K562 (cell line): ENCODE results near the gene RAD1. TPM values are rescaled to one million over a fixed set of nuclear protein-coding genes. Genes with fewer than 3 reads are reported as not detected.

Experiments
- ATAC-seq: fragments of 200-7000 bp; cut with Tn5 transposase; 3 replicates; pipeline ENCODE4 v1.9.1; 2020; ENCODE audit warnings: moderate library complexity
- BruUV-seq: library from RNA; stranded (reverse); fragments of 400-500 nt; replicated peaks from 2 replicates; lab custom pipeline; 2021; lab: Mats Ljungman, UMichigan
- CTCF ChIA-PET: fragments of 300-600 bp; formaldehyde crosslinking; extraction: SDS; loops from one replicate; lab custom pipeline; 2021; ENCODE audit warnings: low intra/inter-chr PET ratio; lab: Yijun Ruan, JAX
- POLR2A ChIA-PET: fragments of 300-600, 350-650 bp; sonication (Branson Sonifier 250); formaldehyde crosslinking; extraction: SDS; loops from one replicate; lab custom pipeline; 2021; ENCODE audit warnings: antibody characterized with exemption, inconsistent platforms; lab: Yijun Ruan, JAX
- DNase-seq, 4 experiments: peaks; one replicate each; pipeline versions ENCODE4 v3.0.0 to v3.0.0-alpha.2; 2011 to 2018; ENCODE audit warnings: low spot score in 3 of 4, mixed read lengths in 3 of 4; ENCODE audit errors: extremely low read depth in 1 of 4
- FAIRE-seq: peaks from 2 replicates; lab custom pipeline; 2011; peaks lifted over from hg19 to GRCh38; lab: Jason Lieb, UNC
- H2AFZ ChIP-seq: 2 replicates; pipeline ENCODE4 v1.6.0; 2011; ENCODE audit warnings: low read depth, low read length, control low read depth, inconsistent platforms
- H3K27ac ChIP-seq: fragments of 200-600 bp; 3 replicates; pipeline ENCODE4 v1.8.0; 2011; ENCODE audit warnings: low read depth, mild to moderate bottlenecking, control low read depth, inconsistent platforms, low read length, moderate library complexity, mixed read lengths; ENCODE audit errors: extremely low read depth
- H3K27me3 ChIP-seq, 2 experiments: fragments of 300-600 bp in 1 of 2; 2 replicates in 1 of 2; 3 replicates in 1 of 2; pipeline versions ENCODE4 v1.6.0 to v1.8.0; 2011; ENCODE audit warnings: inconsistent platforms in 2 of 2, low read length in 2 of 2, mild to moderate bottlenecking in 1 of 2, mixed read lengths in 1 of 2, moderate library complexity in 1 of 2; ENCODE audit not compliant: control insufficient read depth in 2 of 2, insufficient read depth in 2 of 2
- H3K36me3 ChIP-seq: fragments of 300-600 bp; 3 replicates; pipeline ENCODE4 v1.8.0; 2011; ENCODE audit warnings: mild to moderate bottlenecking, low read length, inconsistent platforms; ENCODE audit not compliant: control insufficient read depth, insufficient read depth
- H3K4me1 ChIP-seq, 2 experiments: fragments of 200-600 bp in 1 of 2; replicated peaks in 1 of 2; 2 replicates in 1 of 2; 3 replicates in 1 of 2; pipeline versions ENCODE4 v1.5.1 to v1.8.0; 2011; ENCODE audit warnings: inconsistent platforms in 2 of 2, low read length in 2 of 2, mild to moderate bottlenecking in 1 of 2, mixed read lengths in 1 of 2, moderate library complexity in 1 of 2; ENCODE audit not compliant: control insufficient read depth in 2 of 2, insufficient read depth in 2 of 2
- H3K4me2 ChIP-seq: 2 replicates; pipeline ENCODE4 v1.6.1; 2011; ENCODE audit warnings: low read length, control low read depth, inconsistent platforms, mixed read lengths; ENCODE audit not compliant: insufficient read depth
- H3K4me3 ChIP-seq: fragments of 200-600 bp; sonication (generic), shearing (Covaris generic); 2 replicates; pipeline ENCODE4 v1.5.1; 2016; ENCODE audit warnings: control low read depth, inconsistent platforms
- H3K79me2 ChIP-seq: fragments of 200-600 bp; 3 replicates; pipeline ENCODE4 v1.8.0; 2011; ENCODE audit warnings: low read length, inconsistent platforms; ENCODE audit not compliant: control insufficient read depth, insufficient read depth
- H3K9ac ChIP-seq, 2 experiments: 2 replicates each; pipeline versions ENCODE4 v1.6.0 to v1.6.1; 2011; ENCODE audit warnings: low read depth in 2 of 2, low read length in 2 of 2, control low read depth in 1 of 2, inconsistent platforms in 1 of 2, mild to moderate bottlenecking in 1 of 2, mixed read lengths in 1 of 2; ENCODE audit not compliant: insufficient read depth in 1 of 2
- H3K9me1 ChIP-seq: one replicate; pipeline ENCODE4 v1.6.0; 2011; ENCODE audit warnings: inconsistent platforms, mild to moderate bottlenecking, low read length, moderate library complexity; ENCODE audit not compliant: control insufficient read depth, insufficient read depth
- H3K9me3 ChIP-seq: replicated peaks from 2 replicates; pipeline ENCODE4 v1.5.1; 2011; ENCODE audit warnings: low read depth, low read length, inconsistent platforms; ENCODE audit not compliant: control insufficient read depth, insufficient read depth
- H4K20me1 ChIP-seq: replicated peaks from 2 replicates; pipeline ENCODE4 v1.6.1; 2011; ENCODE audit warnings: low read length, inconsistent platforms, mixed read lengths; ENCODE audit not compliant: control insufficient read depth, insufficient read depth
- BDP1 ChIP-seq: IDR thresholded peaks from 3 replicates; pipeline ENCODE4 v1.6.1; 2011; ENCODE audit not compliant: insufficient read length, insufficient read depth
- BRF1 ChIP-seq: IDR thresholded peaks from 3 replicates; pipeline ENCODE4 v1.6.1; 2011; ENCODE audit warnings: borderline replicate concordance, mild to moderate bottlenecking; ENCODE audit not compliant: insufficient read length; ENCODE audit errors: extremely low read depth
- COPS2 ChIP-seq: fragments of 450-650 bp; conservative IDR thresholded peaks from 2 replicates; pipeline ENCODE4 v1.6.1; 2016; ENCODE audit warnings: mild to moderate bottlenecking, moderate library complexity
- FOXJ2 ChIP-seq: fragments of 200-800 bp; sonication (Bioruptor generic); IDR thresholded peaks from 2 replicates; pipeline ENCODE4 v1.6.1; 2016; ENCODE audit warnings: missing genetic modification characterization, missing compliant biosample characterization
- GTF2B ChIP-seq: IDR thresholded peaks from 2 replicates; pipeline ENCODE4 v1.6.1; 2011; ENCODE audit not compliant: insufficient read length; ENCODE audit errors: extremely low read depth
- ILK ChIP-seq: fragments of 450-650 bp; IDR thresholded peaks from 2 replicates; pipeline ENCODE4 v1.6.1; 2016; ENCODE audit warnings: missing genetic modification characterization, low read depth, mild to moderate bottlenecking, missing compliant biosample characterization, moderate library complexity, borderline replicate concordance
- MCM5 ChIP-seq: fragments of 450-650 bp; IDR thresholded peaks from 2 replicates; pipeline ENCODE4 v1.6.1; 2016; ENCODE audit warnings: low read depth
- PHF21A ChIP-seq: fragments of 450-650 bp; IDR thresholded peaks from 2 replicates; pipeline ENCODE4 v1.6.1; 2017; ENCODE audit warnings: low read depth, borderline replicate concordance
- SNAPC5 ChIP-seq: fragments of 250-450 bp; sonication (Bioruptor Pico); IDR thresholded peaks from 2 replicates; pipeline ENCODE4 v1.8.0; 2021; ENCODE audit warnings: moderate library complexity, mild to moderate bottlenecking, inconsistent platforms
- SP1 ChIP-seq: sonication (generic); formaldehyde crosslinking; IDR thresholded peaks from 2 replicates; pipeline ENCODE4 v1.8.1; 2022; ENCODE audit warnings: mild to moderate bottlenecking, missing genetic modification reagents
- TSC22D4 ChIP-seq: fragments of 450-650 bp; IDR thresholded peaks from 2 replicates; pipeline ENCODE4 v1.6.1; 2016; ENCODE audit warnings: missing genetic modification characterization, missing biosample characterization, control low read depth
- XRCC3 ChIP-seq: fragments of 450-650 bp; IDR thresholded peaks from 2 replicates; pipeline ENCODE4 v1.6.1; 2017; ENCODE audit warnings: mild to moderate bottlenecking, moderate library complexity
- ZNF175 ChIP-seq: fragments of 200-800 bp; sonication (Bioruptor generic); IDR thresholded peaks from 2 replicates; pipeline ENCODE4 v1.6.1; 2016; ENCODE audit warnings: low read depth, mild to moderate bottlenecking, missing genetic modification characterization, missing compliant biosample characterization
- ZNF224 ChIP-seq: sonication (generic); formaldehyde crosslinking; IDR thresholded peaks from 2 replicates; pipeline ENCODE4 v1.8.0; 2022; ENCODE audit warnings: mild to moderate bottlenecking, missing genetic modification reagents
- ZNF384 ChIP-seq: IDR thresholded peaks from 2 replicates; pipeline ENCODE4 v1.6.1; 2012; ENCODE audit warnings: low read depth, low read length, improper control_type of control experiment
- WGBS: fragments of 100-300 bp; shearing (Covaris generic); methylation state at CpG from one replicate; pipeline ENCODE4 v1.1.6; 2016; ENCODE audit warnings: low coverage, mixed read lengths; ENCODE audit not compliant: insufficient coverage; ENCODE audit errors: missing lambda C conversion rate; 5-methylcytosine and 5-hydroxymethylcytosine counted together
- in situ Hi-C: fragments of 300-500 bp; cut with MboI; formaldehyde crosslinking; loops from 4 replicates; pipeline ENCODE4 v1.15.0; 2018; ENCODE audit warnings: inconsistent platforms, mixed read lengths
- intact Hi-C: fragments of 100-400 bp; cut with micrococcal nuclease; formaldehyde crosslinking; loops from 2 replicates; pipeline ENCODE4 v1.14.2; 2022
- polyA plus RNA-seq, 8 experiments: library from polyadenylated mRNA; depleted of rRNA in 4 of 8; stranded (reverse) in 5 of 8; unstranded in 3 of 8; fragments of >200 nt; fragmentation: Nextera tagmentation in 2 of 8; fragmentation: Illumina TruSeq in 1 of 8; extraction: Ambion mirVana in 2 of 8; extraction: Trizol in 1 of 8; gene quantifications; 2 replicates each; pipeline versions ENCODE4 v1.2.1 to v1.2.3, GENCODE V29; 2011 to 2014; ENCODE audit warnings: inconsistent platforms in 1 of 8, missing spikeins in 1 of 8
- total RNA-seq, 7 experiments: library from RNA; depleted of rRNA in 6 of 7; stranded (reverse); fragments of >200 nt in 6 of 7; fragmentation: Illumina TruSeq in 2 of 7; extraction: Trizol in 2 of 7; gene quantifications; 2 replicates each; pipeline versions ENCODE4 v1.2.1 to v1.2.3, GENCODE V29; 2011 to 2021; ENCODE audit warnings: low replicate concordance in 1 of 7
- TF ChIP-seq, protein P1 (sequence below): sonication (generic); formaldehyde crosslinking; IDR thresholded peaks from 2 replicates; pipeline ENCODE4 v1.8.0; 2022; ENCODE audit warnings: missing genetic modification reagents, mild to moderate bottlenecking, borderline replicate concordance
- TF ChIP-seq, protein P2 (sequence below): fragments of 250-450 bp; sonication (Bioruptor Pico); IDR thresholded peaks from 2 replicates; pipeline ENCODE4 v1.5.1; 2021; ENCODE audit warnings: mild to moderate bottlenecking

The RAD1 gene
- total and polyA plus RNA-seq, 9 of the 15 experiments (the other 6 are each of a cell fraction or from before 2014, with no cell fraction given), result 44.5 to 148 (median 60.8) TPM

GRCh38 chr5:34898258-34898895 is 16.9 kb downstream of the RAD1 start:
- Histone ChIP-seq H3K9me3 (no peaks in the 10 kb centered on the region), H3K9ac (no peak overlapping the region), H3K4me2 (no peak overlapping the region), H3K27ac (no peak overlapping the region), H3K36me3 (peaks cover 6% of the 10 kb centered on the region; the same call in 2 of the 3 replicates), H3K9me1 (no peaks in the 10 kb centered on the region), H4K20me1 (no peaks in the 10 kb centered on the region), H3K79me2 (no peaks in the 10 kb centered on the region), H3K4me1 (peaks cover 6 to 18% of the 10 kb centered on the region in 2 experiments), H2AFZ (no peak overlapping the region), H3K27me3 (no peaks in the 10 kb centered on the region), H3K4me3 (no peak overlapping the region)
- ATAC-seq (peak; percentile 90), FAIRE-seq (peak; percentile 83), DNase-seq (peak; percentile 69 to 87 (median 73))
- intact Hi-C loops, result loop anchor here (1.0 to 5.0 kb wide), 8 partner anchors 66 to 424 kb away; no protein-coding TSS in a partner anchor
- ChIA-PET POLR2A (interaction anchor here (0.7 to 1.9 kb wide), 9 partner anchors 9 to 375 kb away, joined by 3 to 7 read pairs (median 3); partner anchors contain the start of genes BRIX1 and RAD1), CTCF (interaction anchor here (0.6 to 2.5 kb wide), 6 partner anchors 349 to 902 kb away, joined by 3 to 38 read pairs (median 10); no protein-coding TSS in a partner anchor)
- 0% methylated on average over 3 of the region's 3 CpGs for WGBS
- BruUV-seq, result no TSS peak
- in situ Hi-C loops, result loop anchor here (10.0 kb wide), 1 partner anchor 414 kb away; no protein-coding TSS in a partner anchor
- no peak for TF ChIP-seq BRF1
- no peak for TF ChIP-seq XRCC3
- TF ChIP-seq, protein P1, sequence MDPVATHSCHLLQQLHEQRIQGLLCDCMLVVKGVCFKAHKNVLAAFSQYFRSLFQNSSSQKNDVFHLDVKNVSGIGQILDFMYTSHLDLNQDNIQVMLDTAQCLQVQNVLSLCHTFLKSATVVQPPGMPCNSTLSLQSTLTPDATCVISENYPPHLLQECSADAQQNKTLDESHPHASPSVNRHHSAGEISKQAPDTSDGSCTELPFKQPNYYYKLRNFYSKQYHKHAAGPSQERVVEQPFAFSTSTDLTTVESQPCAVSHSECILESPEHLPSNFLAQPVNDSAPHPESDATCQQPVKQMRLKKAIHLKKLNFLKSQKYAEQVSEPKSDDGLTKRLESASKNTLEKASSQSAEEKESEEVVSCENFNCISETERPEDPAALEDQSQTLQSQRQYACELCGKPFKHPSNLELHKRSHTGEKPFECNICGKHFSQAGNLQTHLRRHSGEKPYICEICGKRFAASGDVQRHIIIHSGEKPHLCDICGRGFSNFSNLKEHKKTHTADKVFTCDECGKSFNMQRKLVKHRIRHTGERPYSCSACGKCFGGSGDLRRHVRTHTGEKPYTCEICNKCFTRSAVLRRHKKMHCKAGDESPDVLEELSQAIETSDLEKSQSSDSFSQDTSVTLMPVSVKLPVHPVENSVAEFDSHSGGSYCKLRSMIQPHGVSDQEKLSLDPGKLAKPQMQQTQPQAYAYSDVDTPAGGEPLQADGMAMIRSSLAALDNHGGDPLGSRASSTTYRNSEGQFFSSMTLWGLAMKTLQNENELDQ (CRISPR knock-in tag), result no peak
- no peak for TF ChIP-seq FOXJ2 (tag)
- TF ChIP-seq PHF21A, result no peak
- no peak; the same call in 1 of the 2 replicates for TF ChIP-seq ZNF384
- no peak for TF ChIP-seq GTF2B
- TF ChIP-seq SP1 (CRISPR knock-in tag), result no peak
- TF ChIP-seq SNAPC5 (CRISPR knock-in tag), result no peak
- TF ChIP-seq ZNF175 (CRISPR knock-in tag), result no peak
- no peak for TF ChIP-seq ILK (tag)
- TF ChIP-seq, protein P2, sequence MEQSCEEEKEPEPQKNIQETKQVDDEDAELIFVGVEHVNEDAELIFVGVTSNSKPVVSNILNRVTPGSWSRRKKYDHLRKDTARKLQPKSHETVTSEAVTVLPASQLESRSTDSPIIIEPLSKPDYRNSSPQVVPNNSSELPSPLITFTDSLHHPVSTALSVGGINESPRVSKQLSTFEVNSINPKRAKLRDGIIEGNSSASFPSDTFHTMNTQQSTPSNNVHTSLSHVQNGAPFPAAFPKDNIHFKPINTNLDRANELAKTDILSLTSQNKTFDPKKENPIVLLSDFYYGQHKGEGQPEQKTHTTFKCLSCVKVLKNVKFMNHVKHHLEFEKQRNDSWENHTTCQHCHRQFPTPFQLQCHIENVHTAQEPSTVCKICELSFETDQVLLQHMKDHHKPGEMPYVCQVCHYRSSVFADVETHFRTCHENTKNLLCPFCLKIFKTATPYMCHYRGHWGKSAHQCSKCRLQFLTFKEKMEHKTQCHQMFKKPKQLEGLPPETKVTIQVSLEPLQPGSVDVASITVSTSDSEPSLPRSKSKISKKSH (CRISPR knock-in tag), result no peak
- TF ChIP-seq ZNF224 (CRISPR knock-in tag), result no peak
- TF ChIP-seq COPS2, result no peak
- no peak for TF ChIP-seq BDP1
- TF ChIP-seq MCM5, result no peak
- TF ChIP-seq TSC22D4, result no peak
